GM21786 (cell line): ENCODE data around the gene DTX3L.
"Not testable (repeated sequence)": the region's sequence is repeated elsewhere in the genome, so short reads cannot be mapped to it uniquely, and the experiment has no call there.

Source experiments
- ATAC-seq: cut with Tn5 transposase; IDR thresholded peaks from one replicate; pipeline ENCODE4 v1.9.1; 2021; ENCODE audit not compliant: unreplicated experiment

Gene DTX3L

DNA sequence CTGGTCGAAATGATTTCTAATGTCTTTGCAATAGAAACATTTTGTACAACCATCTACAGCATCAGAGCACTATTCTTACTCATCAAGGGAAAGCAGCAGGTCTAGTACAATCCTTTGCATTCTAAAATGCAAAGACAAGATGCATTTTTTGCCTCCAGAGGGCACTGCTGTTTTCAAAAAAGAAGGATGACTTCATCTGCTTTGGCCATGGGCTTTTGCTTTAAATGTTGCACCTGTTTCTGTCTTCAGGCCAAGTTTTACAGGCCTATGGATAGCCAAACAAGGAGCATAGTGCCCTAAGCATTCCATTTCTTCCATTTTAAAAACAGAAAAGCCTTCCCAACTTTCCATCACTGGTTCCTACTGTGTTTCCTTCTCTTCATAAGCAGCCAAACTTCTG lies 3.5 kb upstream of the DTX3L start:
- peak; percentile 46 for ATAC-seq

DNA sequence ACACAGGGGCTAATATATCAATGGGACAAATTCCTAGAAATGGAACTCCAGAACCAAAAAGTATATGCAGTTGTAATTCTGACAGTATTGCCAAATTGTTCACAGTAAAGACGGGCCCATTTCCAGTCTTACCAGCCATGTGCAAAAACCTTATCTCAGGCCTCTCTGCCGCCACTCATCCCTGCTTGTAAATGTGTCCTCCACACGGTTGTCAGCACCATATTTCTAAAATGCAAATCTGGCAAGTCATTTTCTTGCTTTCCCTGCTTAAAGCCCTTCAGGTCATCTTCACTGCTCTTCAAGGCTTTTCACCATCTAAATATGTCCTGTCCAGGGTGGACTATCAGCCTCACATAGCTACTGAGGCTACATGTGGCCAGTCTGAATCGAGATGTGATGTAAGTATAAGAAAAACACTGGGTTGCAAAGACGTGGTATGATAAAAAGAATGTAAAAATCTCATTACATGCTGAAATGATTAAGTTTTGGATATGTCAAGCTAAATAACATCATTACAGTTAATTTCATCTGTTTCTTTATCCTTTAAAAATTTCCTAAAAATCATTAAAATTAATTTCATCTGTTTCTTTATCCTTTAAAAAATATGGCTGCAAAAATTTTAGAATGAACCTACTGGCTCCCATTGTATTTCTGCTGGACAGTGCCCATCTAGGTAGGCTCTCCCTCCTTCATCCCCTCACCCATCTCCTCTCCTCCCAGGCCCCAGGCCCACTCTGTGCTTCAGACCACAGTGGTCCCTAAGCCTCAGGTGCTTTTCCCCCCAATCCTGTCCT lies 1.0 kb upstream of the DTX3L start:
- ATAC-seq = no peak

DNA sequence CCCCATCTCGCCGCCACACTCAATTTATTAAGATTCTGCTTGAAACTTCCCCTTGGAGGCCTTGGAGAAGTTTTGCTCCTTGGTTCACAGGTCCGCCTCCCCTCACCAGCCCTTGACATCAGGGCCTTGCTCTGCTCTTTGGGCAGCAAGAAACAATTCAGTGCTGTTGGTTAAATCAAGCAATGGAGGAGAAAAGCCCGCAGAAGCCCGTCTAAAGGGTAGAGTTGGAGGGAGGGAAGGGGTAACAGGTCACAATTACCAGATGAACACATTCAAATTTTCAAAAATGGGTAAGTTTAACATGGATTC lies 467 bp upstream of the DTX3L start:
- no peak for ATAC-seq

DNA sequence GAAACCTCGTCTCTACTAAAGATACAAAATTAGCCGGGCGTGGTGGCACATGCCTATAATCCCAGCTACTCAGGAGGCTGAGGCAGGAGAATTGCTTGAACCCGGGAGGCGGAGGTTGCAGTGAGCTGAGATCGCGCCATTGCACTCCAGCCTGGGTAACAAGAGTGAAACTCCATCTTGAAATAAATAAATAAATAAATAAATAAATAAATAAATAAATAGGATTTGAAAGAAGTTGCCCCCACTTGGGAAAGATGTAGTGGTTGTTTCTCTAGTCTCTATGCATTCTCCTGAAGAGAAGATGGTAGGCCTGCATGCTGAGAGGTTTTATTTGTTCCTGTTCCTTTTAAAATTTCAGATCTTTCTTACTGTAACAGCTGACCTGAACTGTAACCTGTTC lies 4.0 kb downstream of the DTX3L start:
- ATAC-seq = not testable (repeated sequence)

DNA sequence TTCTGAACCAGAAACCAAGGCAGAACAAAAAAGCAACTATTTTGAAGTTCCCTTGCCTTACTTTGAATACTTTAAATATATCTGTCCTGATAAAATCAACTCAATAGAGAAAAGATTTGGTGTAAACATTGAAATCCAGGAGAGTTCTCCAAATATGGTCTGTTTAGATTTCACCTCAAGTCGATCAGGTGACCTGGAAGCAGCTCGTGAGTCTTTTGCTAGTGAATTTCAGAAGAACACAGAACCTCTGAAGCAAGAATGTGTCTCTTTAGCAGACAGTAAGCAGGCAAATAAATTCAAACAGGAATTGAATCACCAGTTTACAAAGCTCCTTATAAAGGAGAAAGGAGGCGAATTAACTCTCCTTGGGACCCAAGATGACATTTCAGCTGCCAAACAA lies 4.6 kb downstream of the DTX3L start:
- no peak for ATAC-seq

DNA sequence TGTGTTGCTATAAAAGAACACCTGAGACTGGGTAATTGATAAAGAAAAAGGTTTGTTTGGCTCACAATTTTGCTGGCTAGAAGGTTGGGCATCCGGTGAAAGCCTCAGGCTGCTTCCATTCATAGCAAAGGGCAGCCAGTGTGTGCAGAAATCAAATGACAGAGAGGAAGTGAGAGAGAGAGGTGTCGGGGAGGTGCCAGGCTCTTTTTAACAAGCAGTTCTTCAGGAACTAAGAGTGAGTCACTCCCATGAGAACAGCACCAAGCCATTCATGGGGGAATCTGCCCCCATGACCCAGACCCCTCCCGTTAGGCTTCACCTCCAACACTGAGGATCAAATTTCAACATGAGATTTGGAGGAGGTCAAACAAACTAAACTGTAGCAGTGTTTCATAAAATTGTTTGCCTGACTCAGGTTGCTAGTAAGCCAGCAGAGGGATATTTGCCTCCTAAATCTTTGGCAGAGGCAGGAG lies 8.8 kb downstream of the DTX3L start:
- ATAC-seq = peak; percentile 28

DNA sequence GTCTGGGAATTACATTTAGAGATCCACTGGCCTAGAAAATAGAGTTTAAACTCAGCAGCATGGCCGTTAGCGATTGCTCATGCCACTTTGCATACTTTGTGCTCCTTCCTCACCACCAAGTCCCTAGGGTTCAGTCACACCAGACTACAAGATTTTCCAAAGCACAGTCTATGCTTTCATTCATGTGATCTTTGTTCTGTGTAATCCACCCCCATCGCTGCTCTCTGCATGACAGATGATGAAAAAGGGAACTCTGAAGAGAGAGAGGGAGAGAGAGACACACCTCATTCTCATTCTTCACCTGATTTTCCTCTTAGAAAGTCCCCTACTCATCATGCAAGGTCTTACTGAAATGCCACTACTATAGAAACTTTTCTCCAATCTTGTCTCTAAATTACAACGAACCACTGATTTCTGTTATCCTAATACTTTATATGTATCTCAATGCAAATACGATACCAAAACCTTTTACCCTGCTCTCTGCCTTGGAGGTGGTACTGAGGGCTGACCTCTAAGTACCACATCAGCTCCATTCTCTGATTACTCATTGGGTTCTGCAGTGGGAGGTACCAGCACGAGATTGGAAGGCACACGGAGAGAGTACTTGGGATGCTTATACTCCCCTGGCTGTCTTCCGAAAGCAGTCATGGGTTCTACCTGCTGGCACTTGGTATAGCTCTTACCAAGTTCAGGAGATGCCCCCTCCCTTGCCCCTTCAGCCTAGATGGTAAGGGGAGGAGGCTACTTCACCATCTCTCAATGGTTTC lies 12.2 kb downstream of the DTX3L start:
- ATAC-seq = peak; percentile 84

DNA sequence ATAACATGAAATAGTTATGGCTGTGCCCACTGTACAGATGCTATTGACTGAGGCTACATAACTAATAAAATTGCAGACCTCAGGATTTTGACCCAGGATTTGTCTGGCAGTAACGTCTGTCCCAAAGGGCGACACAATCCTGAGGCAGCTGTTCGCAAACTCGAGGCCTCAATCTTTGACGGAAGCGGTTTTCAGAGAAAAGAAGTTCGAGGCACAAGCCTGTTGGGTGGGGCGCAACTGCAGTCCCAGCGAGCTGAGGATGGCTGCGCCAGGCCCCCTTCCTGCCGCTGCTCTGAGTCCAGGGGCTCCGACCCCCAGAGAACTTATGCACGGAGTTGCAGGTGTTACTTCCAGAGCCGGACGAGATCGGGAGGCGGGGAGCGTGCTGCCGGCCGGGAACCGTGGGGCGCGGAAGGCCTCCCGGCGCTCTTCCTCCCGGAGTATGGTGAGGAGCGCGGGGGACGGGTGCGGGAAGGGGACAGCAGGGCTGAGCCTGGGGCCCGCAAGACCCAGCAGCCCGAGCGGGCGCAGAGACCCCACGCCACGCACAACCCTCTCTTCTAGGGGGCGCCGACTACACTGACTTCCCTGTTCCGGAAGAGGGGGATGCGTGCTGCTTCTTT lies 13.4 kb downstream of the DTX3L start, which contains the start of gene PARP15:
PARP15 (plus strand) TSS at position 242 of the 623 bp plus-strand sequence; CDS start at position 260, 18 bp downstream.
- no peak for ATAC-seq

DNA sequence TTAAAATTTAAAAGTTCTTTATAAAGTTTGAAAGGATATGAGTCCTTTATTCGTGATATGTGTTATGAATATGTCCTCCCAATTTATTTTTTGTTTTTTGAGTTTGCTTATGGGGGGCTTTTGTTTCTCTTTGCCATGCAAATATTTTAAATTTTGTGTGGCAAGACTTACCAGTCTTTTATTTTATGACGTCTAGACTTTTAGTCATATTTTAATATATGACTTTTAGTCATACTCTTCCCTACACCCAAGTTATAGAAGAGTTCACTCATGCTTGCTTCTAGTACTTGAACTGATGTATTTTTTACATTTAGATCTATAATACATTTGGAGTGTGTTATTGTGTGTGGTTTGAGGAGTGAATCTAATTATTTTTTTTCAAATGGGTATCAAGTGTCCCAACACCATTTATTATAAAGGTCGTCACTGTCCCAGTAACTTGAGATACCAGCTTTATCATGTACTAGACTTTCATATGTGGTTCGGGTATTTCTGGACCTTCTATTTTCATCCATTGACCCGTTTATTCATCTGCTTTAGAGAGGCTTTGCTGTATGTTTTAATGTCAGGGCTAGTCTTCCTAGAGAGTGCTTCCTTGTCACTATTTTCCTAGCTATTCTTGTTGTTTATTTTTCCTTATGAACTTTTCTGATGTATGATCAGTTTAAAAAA lies 14.1 kb downstream of the DTX3L start:
- no peak for ATAC-seq

DNA sequence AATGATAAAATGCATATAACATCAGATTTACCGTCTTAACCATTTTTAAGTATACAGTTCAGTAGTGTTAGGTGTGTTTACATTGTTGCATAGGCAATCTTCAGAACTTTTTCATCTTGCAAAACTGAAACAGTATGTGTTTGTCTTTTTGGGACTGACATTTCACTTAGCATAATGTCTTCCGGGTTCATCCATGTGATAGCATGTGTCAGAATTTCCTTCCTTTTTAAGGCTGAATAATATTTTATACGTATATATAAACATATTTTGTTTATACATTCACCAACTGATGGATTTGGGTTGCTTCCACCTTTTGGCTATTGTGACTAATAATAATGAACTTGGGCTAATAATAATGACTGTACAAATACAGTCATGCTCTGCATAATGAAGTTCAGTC lies 16.3 kb downstream of the DTX3L start:
- no peak for ATAC-seq

DNA sequence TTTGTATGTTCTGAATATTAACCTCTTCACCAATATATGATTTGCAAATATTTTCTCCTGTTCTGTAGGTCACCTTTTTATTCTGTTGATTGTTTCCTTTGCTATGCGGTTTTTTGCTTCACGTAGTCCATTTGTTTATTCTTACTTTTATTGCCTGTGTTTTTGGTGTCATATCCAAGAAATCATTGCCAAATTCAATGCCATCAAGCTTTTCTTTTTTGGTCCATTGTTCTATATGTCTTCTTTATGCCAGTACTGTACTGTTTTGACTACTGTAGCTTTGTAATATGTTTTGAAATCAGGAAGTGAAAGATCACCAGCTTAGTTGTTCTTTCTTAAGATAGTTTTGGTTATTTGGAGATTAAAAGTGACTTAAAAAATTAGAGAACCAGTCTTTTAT lies 17.5 kb downstream of the DTX3L start:
- ATAC-seq = no peak

DNA sequence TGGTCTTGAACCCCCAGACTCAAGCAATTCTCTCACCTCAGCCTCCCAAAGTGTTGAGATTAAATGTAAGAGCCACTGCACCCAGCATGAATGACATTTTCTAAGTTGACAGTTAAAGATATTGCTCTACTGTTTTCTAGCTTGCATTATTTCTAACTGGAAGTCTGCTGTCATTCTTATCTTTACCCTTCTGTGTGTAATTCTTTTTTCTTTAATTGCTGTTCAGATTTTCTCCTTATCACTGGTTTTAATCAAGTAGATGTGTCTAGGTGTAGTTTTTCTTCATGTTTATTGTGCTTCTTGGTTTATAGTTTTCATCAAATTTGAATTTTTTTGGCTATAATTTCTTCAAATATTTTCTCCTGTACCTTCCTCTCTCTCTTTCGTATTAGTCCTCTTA lies 18.3 kb downstream of the DTX3L start:
- no peak for ATAC-seq

DNA sequence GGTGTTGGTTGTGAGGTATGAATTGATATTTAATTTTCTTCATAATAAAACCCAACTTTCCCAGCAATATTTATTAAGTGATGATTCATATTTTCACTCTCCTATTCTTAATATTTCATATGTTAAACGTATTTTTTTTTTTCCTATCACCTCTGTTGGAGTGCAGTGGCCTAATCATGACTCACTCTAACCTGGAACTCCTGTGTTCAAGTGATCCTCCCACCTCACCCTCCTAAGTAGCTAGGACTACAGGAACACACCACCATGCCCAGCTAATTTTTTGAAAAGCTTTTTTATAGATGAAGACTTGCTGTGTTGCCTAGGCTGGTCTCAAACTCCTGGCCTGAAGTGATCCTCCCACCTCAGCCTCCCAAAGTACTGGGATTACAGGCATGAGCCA lies 22.0 kb downstream of the DTX3L start:
- ATAC-seq = no peak

DNA sequence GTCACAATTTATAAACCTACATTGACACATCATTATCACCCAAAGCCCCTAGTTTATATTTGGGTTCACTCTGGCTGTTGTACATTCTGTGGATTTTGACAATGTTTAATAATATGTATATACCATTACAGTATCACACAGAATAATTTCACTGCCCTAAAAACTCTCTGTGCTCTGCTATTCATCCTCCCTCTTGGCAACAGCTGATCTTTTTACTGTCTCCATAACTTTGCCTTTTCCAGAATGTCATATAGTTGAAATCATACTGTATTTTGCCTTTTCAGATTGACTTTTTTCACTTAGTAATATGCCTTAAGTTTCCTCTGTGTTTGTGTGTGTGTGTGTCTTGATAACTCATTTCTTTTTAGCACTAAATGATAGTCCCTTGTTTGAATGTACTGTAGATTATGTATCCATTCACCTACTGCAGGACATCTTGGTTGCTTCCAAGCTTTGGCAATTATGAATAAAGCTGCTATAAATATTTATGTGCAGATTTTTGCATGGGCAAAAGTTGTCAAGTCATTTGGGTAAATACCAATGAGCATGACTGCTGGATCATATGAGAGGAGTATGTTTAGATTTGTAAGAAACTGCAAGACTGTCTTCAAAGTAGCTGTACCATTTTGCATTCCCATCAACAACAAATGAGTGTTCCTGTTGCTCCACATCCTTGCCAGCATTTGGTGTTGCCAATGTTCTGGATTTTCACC lies 22.8 kb downstream of the DTX3L start:
- no peak for ATAC-seq

DNA sequence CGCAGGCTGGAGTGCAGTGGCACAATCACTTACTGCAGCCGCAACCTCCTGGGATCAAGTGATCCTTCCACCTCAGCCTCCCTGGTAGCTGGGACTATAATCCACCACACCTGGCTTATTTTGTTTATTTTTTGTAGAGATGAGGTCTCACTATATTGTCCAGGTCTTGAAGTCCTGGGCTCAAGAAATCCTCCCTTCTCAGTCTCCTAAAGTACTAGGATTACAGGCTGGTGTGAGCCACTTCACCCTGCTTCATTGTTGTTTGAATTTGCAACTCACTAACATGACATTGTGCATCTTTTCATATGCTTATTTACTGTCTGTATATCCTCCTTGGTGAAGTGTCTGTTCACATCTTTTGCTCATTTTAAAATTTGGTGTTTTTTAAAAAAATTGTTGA lies 23.4 kb downstream of the DTX3L start:
- no peak for ATAC-seq

DNA sequence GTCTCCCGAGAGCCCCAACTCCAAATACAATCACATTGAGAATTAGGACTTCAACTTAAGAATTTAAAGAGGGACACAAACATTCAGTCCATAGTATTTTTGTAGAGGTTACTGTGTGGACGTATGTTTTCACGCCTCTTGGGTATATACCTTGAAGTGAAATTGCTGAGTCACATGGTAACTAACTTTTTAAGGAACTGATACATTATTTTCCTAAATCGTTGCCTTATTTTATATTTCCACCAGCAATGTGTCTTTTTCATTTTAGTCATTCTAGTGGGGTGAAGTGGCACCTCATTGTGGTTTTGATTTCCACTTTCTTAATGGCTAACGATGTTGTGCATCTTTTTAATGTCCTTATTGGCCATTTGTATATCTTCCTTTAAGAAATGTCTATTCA lies 25.2 kb downstream of the DTX3L start:
- ATAC-seq = peak; percentile 70

DNA sequence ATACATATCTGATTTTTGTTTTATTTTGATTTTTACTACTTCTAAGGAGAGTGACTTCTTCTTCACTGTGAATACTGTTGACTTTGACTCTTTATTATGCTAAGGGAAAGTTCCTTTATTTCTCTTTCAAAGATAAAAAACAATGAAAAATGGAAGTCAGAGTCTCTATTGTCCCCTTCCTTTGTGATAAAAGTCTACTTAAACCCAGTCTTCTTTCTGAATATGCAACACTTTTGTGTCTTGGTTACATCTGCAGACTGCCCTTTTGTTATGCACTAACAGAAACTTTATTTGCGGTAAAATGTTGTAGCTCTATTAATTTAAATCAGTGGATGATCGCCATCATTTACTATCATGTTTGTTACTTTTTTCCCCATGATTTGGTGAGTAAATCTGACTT lies 26.5 kb downstream of the DTX3L start:
- ATAC-seq = no peak

DNA sequence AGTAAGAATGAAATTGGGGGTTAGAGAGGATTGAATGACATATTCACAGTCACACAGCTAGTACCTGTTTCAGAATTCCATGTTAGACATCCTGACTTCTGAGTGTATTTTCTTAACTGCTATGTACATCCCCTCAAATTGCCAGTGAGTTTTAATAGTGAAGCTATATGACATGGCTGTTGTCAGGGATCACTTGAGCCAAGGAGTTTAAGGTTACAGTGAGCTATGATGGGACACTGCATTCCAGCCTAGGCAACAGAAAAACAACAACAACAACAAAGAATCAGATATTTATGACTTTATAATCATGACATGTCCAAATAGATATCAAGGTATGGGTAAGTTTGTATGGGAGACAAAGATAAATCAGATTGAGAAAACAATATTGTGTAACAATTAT lies 29.9 kb downstream of the DTX3L start:
- no peak for ATAC-seq

DNA sequence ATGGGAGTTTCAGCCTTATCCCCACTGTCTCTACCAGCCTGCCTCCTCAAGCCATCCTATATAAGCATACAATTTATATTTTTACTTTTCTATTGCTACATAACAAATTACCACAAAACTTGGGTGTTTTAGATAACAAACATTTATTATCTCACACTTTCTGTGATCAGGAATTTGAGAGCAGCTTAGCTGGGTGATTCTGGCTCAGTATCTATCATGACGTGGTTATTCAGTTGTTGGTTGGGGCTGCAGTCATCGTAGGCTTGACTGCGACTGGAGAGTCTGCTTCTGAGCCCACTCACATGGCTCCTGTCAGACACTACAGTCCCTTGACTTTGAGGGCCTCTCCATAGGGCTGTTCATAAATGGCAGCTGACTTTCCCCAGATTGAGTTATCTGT lies 34.0 kb downstream of the DTX3L start:
- ATAC-seq = no peak

DNA sequence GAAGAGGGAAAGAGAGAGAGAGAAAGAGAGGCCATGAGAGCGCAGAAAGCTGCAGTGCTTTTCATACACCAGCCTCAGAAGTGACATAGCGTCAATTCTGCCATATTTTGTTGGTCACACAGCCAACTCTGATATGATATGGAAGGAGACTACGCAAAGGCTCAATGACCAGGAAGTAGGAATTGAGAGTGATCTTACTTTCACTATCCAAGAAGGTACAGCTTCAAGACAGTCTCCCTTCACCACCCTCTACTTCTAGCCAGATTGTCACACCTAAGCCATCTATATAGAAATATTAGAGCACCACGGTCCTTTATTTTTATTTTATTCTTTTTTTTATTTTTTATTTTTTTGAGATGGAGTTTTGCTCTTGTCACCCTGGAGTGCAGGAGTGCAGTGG lies 34.4 kb downstream of the DTX3L start:
- no peak for ATAC-seq
